ENCODE data around the gene LSM4.

Gene LSM4

GRCh38 chr19:18310118-18310909 is 12.6 kb downstream of the LSM4 start:
- FAIRE-seq: no peak

DNA sequence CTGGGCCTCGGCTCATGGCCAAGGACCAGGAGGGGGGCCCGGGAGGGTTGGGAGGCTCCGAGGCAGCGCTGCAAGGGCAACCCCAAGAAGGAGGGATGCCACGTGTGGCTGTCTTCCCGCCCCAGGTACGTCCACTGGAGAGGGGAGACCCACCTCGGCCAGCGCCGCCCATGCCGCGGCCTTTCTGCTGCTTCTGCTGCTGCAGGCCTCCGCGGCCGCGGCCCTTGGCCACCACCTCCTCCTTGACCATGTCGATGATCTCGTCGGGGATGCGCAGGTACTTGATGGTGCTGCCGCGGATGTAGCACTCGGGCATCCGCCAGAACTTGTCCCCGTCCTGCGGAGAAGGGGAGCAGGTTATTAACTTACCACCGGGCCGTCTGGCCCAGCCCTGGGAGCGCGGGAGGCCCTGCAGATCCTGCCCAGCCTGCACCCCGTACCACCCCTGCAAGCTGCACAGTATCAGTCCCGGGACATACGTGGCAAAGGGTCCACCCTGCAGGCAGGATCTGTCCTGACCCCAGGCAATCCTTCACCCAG is 13.3 kb downstream of the LSM4 start:
- no peak for FAIRE-seq

- FAIRE-seq: no peak
Measured at GRCh38 chr19:18308948-18309325, 13.9 kb downstream of the LSM4 start.

DNA sequence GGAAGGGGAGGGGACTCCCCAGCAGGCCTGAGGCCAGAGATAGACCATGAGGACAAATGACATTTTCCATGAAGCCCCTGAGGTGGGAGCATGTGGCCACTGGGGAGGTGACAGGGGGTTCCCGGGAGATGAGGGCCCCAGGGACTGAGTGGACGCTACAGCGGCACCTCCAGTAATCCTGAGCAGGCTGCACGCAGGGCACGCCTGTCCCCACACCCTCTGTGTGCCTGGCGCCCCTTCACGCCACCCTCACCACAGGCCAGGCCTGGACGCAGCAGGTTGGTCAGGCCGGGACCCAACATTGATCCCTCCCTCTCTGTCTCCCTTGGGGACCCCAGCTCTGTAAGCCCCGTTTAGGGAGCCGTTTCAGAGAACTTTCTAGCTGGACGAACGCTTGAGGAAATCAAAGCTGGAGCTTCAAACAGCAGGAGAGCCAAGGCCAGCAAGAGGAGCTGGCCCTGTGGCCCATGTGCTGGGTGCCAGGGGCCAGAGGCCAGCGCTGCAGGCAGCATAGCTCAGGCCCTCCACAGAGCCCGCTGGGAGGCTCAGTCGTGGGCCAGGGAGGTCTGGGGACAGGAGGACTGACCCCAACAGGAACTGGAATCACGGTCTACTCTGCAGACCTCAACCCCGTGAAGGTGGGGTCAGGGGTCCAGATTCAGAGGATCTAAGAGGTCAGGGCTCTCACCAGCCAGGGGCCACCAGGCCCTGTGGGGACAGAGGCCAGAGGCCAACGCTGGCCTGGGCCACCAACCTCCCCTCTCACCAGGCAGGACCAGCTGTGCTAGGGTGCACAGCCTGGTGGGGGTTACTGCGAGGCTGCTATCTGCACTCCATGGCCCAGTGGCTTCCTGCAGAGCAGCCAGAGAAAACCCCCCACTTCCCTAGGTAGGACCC is 14.6 kb downstream of the LSM4 start:
- FAIRE-seq: no peak

- FAIRE-seq: no peak
Measured at GRCh38 chr19:18307271-18307681, 15.6 kb downstream of the LSM4 start.

DNA sequence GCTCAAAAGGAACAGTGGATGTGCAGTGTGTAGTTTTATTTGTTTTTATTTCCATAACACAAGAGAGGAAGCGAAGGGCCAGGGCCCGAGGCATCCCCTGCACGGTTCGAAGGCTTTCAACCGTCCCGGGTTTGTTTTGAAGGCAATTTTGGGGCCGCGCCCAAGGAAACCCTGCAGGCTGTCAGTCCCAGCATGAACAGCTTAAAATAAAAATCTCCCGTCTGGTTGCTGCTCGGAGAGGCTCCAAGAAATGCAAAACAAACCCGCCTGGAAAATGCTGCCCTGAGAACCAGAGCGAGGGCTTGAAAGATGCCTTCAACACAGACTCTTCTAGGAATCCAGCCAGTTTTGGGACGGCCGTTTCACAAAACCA is 16.0 kb downstream of the LSM4 start:
- no peak for FAIRE-seq

DNA sequence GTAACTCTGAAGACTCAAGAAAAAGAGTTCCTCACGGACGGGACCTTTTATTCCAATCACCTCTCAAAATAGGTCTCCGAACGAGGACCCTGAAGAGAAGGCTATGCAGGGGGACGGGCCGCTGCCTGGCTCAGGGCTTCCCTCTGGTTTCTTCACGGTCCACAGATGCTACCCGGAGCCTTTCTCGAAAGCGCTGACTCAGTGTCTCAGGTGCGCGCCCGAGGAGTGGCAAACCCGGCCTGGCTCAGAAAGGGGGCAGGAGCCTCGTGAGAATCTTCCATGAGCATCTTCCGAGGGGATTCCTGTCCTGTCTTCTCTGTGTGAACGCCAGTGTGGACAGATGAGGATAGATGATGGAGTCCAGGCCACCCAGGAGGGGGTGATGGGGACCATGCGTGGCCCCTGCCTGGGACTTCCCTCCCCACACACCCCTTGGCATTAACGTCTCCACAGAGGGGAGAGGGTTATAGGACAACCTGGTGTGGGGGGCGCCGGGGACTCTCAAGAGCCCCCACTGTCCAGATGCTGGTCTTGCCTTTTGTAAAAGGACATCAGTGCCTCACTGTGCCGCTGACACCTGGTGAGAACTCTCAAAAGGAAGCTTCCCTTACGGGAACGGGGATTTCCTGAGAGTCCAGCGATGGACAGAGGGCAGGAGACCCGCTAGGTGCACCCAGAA is 16.5 kb downstream of the LSM4 start:
- no peak for FAIRE-seq

GRCh38 chr19:18304458-18305310 is 18.2 kb downstream of the LSM4 start:
- FAIRE-seq: no peak

DNA sequence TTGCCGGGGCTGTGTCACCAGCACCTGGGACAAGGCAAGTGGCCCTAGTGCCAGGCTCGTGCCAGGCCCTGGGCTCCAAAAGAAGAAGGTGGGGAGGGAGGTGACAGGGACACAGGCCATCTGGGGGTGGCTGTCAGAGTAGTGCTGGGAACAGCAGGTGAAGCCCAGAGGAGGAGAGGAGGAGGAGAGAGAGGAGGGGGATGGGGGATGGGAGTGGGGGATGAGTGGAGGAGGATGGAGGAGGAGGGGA is 18.7 kb downstream of the LSM4 start:
- no peak for FAIRE-seq

DNA sequence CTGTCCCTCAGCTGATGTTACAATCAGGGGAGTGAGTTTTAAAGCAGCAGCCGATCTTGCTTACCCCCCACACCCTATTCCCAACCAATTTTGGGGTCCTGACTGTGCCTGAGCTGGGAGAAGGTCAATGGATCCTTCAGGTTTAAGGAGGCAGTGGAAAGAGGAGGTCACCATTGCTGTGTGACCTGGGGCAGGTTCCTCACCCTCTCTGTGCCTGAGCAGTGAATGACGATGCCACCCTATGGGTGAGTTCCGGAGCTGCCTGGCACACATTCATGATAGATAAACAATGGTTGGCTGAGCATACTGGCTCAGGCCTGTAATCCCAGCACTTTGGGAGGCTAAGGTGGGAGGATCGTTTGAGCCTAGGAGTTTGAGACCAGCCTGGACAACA is 21.2 kb downstream of the LSM4 start:
- FAIRE-seq: no peak

- FAIRE-seq: no peak
Measured at GRCh38 chr19:18300930-18301717, 21.8 kb downstream of the LSM4 start.

DNA sequence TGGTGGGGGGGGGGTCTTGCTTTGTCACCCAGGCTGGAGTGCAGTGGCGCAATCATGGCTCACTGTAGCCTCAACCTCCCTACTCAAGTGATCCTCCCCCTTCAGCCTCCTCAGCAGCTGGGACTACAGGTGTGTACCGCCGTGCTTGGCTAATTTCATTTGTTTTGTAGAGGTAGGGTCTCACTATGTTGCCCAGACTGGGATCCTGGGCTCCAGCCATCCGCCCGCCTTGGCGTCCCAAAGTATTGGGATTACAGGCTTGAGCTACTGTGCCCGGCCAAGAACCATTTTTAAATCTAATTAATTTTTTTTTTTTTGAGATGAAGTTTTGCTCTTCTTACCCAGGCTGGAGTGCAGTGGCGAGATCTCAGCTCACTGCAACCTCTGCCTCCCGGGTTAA is 23.2 kb downstream of the LSM4 start:
- no peak for FAIRE-seq

- no peak for FAIRE-seq
Measured at GRCh38 chr19:18298601-18299000, 24.3 kb downstream of the LSM4 start.

- no peak for FAIRE-seq
Measured at GRCh38 chr19:18297308-18297707, 25.6 kb downstream of the LSM4 start.

- FAIRE-seq: no peak
Measured at GRCh38 chr19:18295034-18295451, 27.8 kb downstream of the LSM4 start.

DNA sequence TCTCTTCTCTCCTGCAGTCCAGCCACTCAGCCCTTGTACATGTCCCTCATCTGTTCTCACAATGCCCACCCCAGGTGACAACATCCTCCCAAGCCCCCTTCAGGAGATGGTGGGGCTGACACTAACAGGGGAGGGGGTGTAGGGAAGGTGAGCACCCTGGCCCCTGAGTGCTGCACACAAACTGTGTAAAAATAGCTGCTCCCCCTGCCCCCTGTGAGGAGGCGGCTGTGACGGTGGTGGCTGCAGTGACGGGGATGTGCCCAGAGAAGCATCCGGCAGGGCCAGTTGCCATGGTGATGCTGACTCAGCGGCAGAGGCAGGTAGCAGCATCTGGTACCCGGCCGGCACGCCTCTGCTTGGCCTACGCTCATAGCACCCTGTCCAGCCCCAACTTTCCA is 28.4 kb downstream of the LSM4 start:
- no peak for FAIRE-seq

- no peak for FAIRE-seq
Measured at GRCh38 chr19:18293642-18294466, 29.0 kb downstream of the LSM4 start.

DNA sequence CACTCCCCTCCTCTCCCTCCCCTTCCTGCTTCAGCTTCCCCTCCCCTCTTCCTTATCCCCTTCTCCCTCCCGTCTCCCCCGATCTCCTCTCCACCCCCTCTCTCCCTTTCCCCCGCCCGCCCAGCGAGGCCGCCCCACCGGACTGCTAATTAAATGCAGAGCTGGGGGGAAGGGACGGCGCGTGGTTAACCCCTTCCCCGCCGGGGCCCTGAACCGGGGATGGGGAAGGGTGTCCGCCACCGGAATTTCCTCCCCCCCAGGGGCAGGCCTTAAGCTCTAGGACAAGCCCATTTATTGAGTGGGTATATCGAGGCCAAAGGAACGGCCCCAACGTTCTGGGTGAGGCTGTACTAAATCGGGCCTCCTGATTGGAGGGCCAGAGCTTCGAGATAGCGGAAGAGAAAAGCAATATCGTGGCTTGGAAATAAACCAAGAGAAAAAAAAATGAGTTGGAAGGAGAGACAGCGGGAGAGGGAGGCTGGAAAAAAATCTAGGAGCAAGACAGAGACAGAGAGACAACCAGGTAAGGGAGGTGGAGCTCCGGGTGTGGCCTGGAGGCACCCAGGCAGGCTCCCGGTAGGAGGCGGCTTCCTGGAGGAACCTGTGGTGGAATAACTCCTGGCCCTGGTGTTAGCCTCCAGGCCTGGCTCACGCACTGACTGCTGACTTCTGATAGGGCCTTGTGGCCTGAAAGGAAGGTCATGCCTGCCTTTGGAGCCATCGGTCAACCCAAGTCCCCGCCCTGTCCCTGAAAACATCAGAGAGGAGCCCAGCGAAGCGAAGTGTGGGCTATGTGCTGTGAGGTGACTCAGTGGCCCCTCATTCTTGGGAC is 29.9 kb downstream of the LSM4 start:
- no peak for FAIRE-seq

GRCh38 chr19:18292462-18292809 is 30.4 kb downstream of the LSM4 start:
- no peak for FAIRE-seq

Measured in colon (tissue), 2 donors.